Measurements from ENCODE around the gene MBD6.

MBD6 gene

DNA sequence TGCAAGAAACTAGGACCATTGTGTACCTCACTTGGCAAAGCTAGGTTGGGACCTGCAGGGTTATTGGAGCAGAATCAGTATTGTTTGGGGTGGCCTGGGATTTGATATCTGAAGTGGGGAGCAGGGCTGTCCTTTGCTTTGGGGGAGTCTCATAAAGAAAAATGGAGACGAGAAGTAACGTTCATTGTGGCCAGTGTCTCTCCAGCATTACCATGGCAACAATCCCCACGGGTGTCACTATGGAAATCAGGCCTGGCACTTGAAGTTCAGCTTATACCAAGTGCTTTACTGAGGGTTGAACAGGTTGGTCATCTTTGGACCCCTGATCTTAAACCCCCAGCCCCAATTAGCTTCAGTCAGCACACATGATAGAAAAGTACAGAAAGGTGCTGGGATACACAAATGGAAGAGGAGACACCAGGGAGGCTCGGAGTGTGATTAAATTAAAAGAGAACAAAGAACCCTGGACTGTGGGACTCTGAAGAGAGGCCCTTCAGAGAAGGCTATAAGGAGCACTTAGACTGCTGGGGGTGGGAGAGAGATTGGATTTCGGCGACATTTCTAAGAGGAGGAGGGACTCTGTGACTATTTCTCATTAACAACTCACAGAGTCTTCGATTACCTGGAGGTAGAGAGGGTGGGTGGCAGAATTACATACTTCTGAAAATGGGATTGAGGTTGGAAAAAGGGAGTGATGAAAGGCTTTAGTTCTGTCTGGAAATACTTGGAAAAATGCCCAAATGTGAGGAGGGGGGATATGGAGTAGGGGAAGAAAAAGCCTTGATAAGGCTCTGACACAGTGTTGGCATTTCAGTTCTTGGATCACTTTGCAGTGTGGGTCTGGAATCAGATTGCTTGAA, 30.9 kb downstream of the MBD6 start:
- Histone ChIP-seq H3K4me2 (ENCODE audit: insufficient read depth, low read length, poor library complexity, severe bottlenecking) (no peak overlapping the region), H3K4me1 (ENCODE audit: control insufficient read depth in 2 of 2, insufficient read depth in 1 of 2, low read depth in 1 of 2, low read length in 2 of 2) (peaks cover 25 to 31% of the 10 kb centered on the region in 2 donors), H3K36me3 (replicated peaks in 1 of 2; ENCODE audit: control insufficient read depth in 2 of 2, insufficient read depth in 2 of 2, low read length in 2 of 2) (no peaks in the 10 kb centered on the region), H3K23ac (ENCODE audit: low read depth, low read length, poor library complexity) (no peak overlapping the region), H3K79me1 (ENCODE audit: low read depth, low read length) (no peaks in the 10 kb centered on the region), H2BK15ac (ENCODE audit: low read length) (no peak overlapping the region), H3K9me3 (replicated peaks in 1 of 2; ENCODE audit: control insufficient read depth in 2 of 2, insufficient read depth in 1 of 2, low read depth in 1 of 2, low read length in 2 of 2) (no peaks in the 10 kb centered on the region), H3K4me3 (ENCODE audit: low read length in 2 of 2) (peak overlapping the region in 1 of 2 donors; percentile 12), H3K14ac (ENCODE audit: low read length) (no peak overlapping the region), H3K18ac (ENCODE audit: low read length) (no peak overlapping the region), H2AK5ac (ENCODE audit: low read depth, low read length) (no peak overlapping the region), H3K27me3 (ENCODE audit: control insufficient read depth in 3 of 3, insufficient read depth in 3 of 3, low read depth in 1 of 3, low read length in 3 of 3) (peaks cover 0 to 22% (median 10%) of the 10 kb centered on the region in 3 experiments), H4K8ac (ENCODE audit: low read depth, low read length) (no peak overlapping the region), H2AFZ (ENCODE audit: low read length) (peak overlapping the region; percentile 74), H3K4ac (ENCODE audit: low read length) (no peak overlapping the region), H2BK12ac (ENCODE audit: low read length) (no peak overlapping the region), H3K27ac (replicated peaks; ENCODE audit: low read length) (no peak overlapping the region), H3K9ac (ENCODE audit: low read depth, low read length, poor library complexity) (no peak overlapping the region), H2BK120ac (ENCODE audit: low read depth, low read length) (no peak overlapping the region), H4K91ac (ENCODE audit: low read depth, low read length, poor library complexity) (no peak overlapping the region), H2BK5ac (ENCODE audit: low read length) (no peak overlapping the region)
- no peak for DNase-seq (ENCODE audit: low spot score)
- WGBS, 2 donors (ENCODE audit: extremely low coverage in 2 of 2, insufficient read length in 2 of 2, insufficient replicate concordance in 1 of 2), result no CpG with 5 or more reads among the region's 7 CpGs

DNA sequence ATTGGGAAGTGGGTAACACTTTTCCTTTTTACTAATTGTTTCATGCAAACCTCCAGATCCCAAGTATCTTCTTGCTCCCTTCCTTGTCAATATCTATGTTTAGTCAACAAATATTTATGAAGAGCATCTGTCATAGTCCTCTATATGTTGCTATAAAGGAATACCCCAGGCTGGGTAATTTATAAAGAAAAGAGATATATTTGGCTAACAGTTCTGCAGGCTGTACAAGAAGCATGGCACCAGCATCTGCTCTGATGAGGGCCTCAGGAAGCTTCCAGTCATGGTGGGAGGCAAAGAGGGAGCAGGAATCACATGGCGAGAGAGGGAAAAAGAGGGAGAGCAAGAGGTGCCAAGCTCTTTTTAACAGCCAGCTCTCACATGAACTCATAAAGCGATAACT, 31.8 kb downstream of the MBD6 start:
- no peak overlapping the region for H4K8ac ChIP-seq (ENCODE audit: low read depth, low read length)
- H3K27me3 ChIP-seq (ENCODE audit: control insufficient read depth in 3 of 3, insufficient read depth in 3 of 3, low read depth in 1 of 3, low read length in 3 of 3), result peaks cover 0 to 13% (median 1%) of the 10 kb centered on the region in 3 experiments
- no peak overlapping the region for H2BK120ac ChIP-seq (ENCODE audit: low read depth, low read length)
- H2BK5ac ChIP-seq (ENCODE audit: low read length), result no peak overlapping the region
- H3K36me3 ChIP-seq (replicated peaks in 1 of 2; ENCODE audit: control insufficient read depth in 2 of 2, insufficient read depth in 2 of 2, low read length in 2 of 2), result no peaks in the 10 kb centered on the region
- H2AK5ac ChIP-seq (ENCODE audit: low read depth, low read length), result no peak overlapping the region
- H2BK15ac ChIP-seq (ENCODE audit: low read length), result no peak overlapping the region
- no peak overlapping the region for H3K4me2 ChIP-seq (ENCODE audit: insufficient read depth, low read length, poor library complexity, severe bottlenecking)
- no peaks in the 10 kb centered on the region for H3K9me3 ChIP-seq (replicated peaks in 1 of 2; ENCODE audit: control insufficient read depth in 2 of 2, insufficient read depth in 1 of 2, low read depth in 1 of 2, low read length in 2 of 2)
- H3K4me1 ChIP-seq (ENCODE audit: control insufficient read depth in 2 of 2, insufficient read depth in 1 of 2, low read depth in 1 of 2, low read length in 2 of 2), result peaks cover 23 to 31% of the 10 kb centered on the region in 2 donors
- H3K18ac ChIP-seq (ENCODE audit: low read length), result no peak overlapping the region
- no peak overlapping the region for H4K91ac ChIP-seq (ENCODE audit: low read depth, low read length, poor library complexity)
- no peaks in the 10 kb centered on the region for H3K79me1 ChIP-seq (ENCODE audit: low read depth, low read length)
- H2BK12ac ChIP-seq (ENCODE audit: low read length), result no peak overlapping the region
- DNase-seq (ENCODE audit: low spot score), result no peak
- no peak overlapping the region for H3K4ac ChIP-seq (ENCODE audit: low read length)
- no peak overlapping the region for H3K27ac ChIP-seq (replicated peaks; ENCODE audit: low read length)
- no CpG with 5 or more reads among the region's 2 CpGs for WGBS, 2 donors (ENCODE audit: extremely low coverage in 2 of 2, insufficient read length in 2 of 2, insufficient replicate concordance in 1 of 2)
- no peak overlapping the region for H3K14ac ChIP-seq (ENCODE audit: low read length)
- H3K9ac ChIP-seq (ENCODE audit: low read depth, low read length, poor library complexity), result no peak overlapping the region
- no peak overlapping the region for H3K23ac ChIP-seq (ENCODE audit: low read depth, low read length, poor library complexity)
- no peak overlapping the region for H3K4me3 ChIP-seq (ENCODE audit: low read length in 2 of 2)
- H2AFZ ChIP-seq (ENCODE audit: low read length), result no peak overlapping the region

DNA sequence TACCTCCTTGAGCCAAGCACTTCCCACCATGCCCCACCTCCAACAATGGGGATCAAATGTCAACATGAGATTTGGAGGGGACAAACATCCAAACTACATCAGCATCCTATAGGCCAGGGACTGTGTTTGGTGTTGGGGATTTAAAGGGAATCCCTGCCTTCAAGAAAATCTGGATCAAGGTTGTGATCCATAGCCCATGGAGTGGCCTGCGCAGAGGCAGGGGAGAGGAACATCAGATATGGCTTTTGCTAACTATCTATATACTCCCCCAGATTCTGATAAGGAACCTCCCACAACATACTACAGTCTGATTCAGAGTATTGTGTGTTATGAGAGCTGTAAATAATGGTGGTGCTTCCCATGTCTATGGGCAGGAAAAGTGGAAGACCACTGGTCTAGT, 32.3 kb downstream of the MBD6 start:
- Histone ChIP-seq H2BK120ac (ENCODE audit: low read depth, low read length) (no peak overlapping the region), H2BK12ac (ENCODE audit: low read length) (no peak overlapping the region), H3K4me2 (ENCODE audit: insufficient read depth, low read length, poor library complexity, severe bottlenecking) (no peak overlapping the region), H2BK15ac (ENCODE audit: low read length) (no peak overlapping the region), H4K91ac (ENCODE audit: low read depth, low read length, poor library complexity) (no peak overlapping the region), H2AK5ac (ENCODE audit: low read depth, low read length) (no peak overlapping the region), H2BK5ac (ENCODE audit: low read length) (no peak overlapping the region), H3K36me3 (replicated peaks in 1 of 2; ENCODE audit: control insufficient read depth in 2 of 2, insufficient read depth in 2 of 2, low read length in 2 of 2) (no peaks in the 10 kb centered on the region), H3K4me3 (ENCODE audit: low read length in 2 of 2) (no peak overlapping the region), H3K4ac (ENCODE audit: low read length) (no peak overlapping the region), H3K9me3 (replicated peaks in 1 of 2; ENCODE audit: control insufficient read depth in 2 of 2, insufficient read depth in 1 of 2, low read depth in 1 of 2, low read length in 2 of 2) (no peaks in the 10 kb centered on the region), H3K79me1 (ENCODE audit: low read depth, low read length) (no peaks in the 10 kb centered on the region), H3K18ac (ENCODE audit: low read length) (no peak overlapping the region), H4K8ac (ENCODE audit: low read depth, low read length) (no peak overlapping the region), H3K14ac (ENCODE audit: low read length) (no peak overlapping the region), H3K27ac (replicated peaks; ENCODE audit: low read length) (no peak overlapping the region), H3K27me3 (ENCODE audit: control insufficient read depth in 3 of 3, insufficient read depth in 3 of 3, low read depth in 1 of 3, low read length in 3 of 3) (peaks cover 0 to 11% (median 0%) of the 10 kb centered on the region in 3 experiments), H2AFZ (ENCODE audit: low read length) (no peak overlapping the region), H3K23ac (ENCODE audit: low read depth, low read length, poor library complexity) (no peak overlapping the region), H3K9ac (ENCODE audit: low read depth, low read length, poor library complexity) (no peak overlapping the region), H3K4me1 (ENCODE audit: control insufficient read depth in 2 of 2, insufficient read depth in 1 of 2, low read depth in 1 of 2, low read length in 2 of 2) (peaks cover 22 to 31% of the 10 kb centered on the region in 2 donors)
- no CpG with 5 or more reads among the region's 1 CpG for WGBS, 2 donors (ENCODE audit: extremely low coverage in 2 of 2, insufficient read length in 2 of 2, insufficient replicate concordance in 1 of 2)
- DNase-seq (ENCODE audit: low spot score), result no peak

DNA sequence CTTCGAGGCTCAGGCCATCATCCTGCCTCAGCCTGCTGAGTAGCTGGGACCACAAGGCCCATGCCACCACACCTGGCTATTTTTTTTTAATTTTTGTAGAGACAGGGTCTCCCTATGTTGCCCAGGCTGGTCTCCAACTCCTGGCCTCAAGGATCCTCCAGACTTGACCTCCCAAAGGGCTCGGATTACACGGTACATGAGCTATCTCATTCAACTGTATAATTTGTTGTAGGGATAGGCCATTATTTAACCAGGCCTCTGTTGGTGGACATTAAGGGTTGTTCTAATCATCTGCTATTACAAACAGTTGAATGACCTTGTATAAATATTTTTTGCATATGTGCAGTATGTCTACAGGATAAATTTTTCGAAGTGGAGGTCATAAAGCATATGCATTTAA, 36.2 kb downstream of the MBD6 start:
- H3K27ac ChIP-seq (replicated peaks; ENCODE audit: low read length), result no peak overlapping the region
- H3K9me3 ChIP-seq (replicated peaks in 1 of 2; ENCODE audit: control insufficient read depth in 2 of 2, insufficient read depth in 1 of 2, low read depth in 1 of 2, low read length in 2 of 2), result no peaks in the 10 kb centered on the region
- H2BK120ac ChIP-seq (ENCODE audit: low read depth, low read length), result no peak overlapping the region
- H2BK15ac ChIP-seq (ENCODE audit: low read length), result no peak overlapping the region
- H2AK5ac ChIP-seq (ENCODE audit: low read depth, low read length), result no peak overlapping the region
- H2BK12ac ChIP-seq (ENCODE audit: low read length), result no peak overlapping the region
- DNase-seq (ENCODE audit: low spot score), result no peak
- H3K14ac ChIP-seq (ENCODE audit: low read length), result no peak overlapping the region
- H4K8ac ChIP-seq (ENCODE audit: low read depth, low read length), result no peak overlapping the region
- H3K23ac ChIP-seq (ENCODE audit: low read depth, low read length, poor library complexity), result no peak overlapping the region
- no peak overlapping the region for H3K18ac ChIP-seq (ENCODE audit: low read length)
- H3K4me1 ChIP-seq (ENCODE audit: control insufficient read depth in 2 of 2, insufficient read depth in 1 of 2, low read depth in 1 of 2, low read length in 2 of 2), result peaks cover 0 to 3% of the 10 kb centered on the region in 2 donors
- H3K4ac ChIP-seq (ENCODE audit: low read length), result no peak overlapping the region
- no peak overlapping the region for H2AFZ ChIP-seq (ENCODE audit: low read length)
- no peak overlapping the region for H4K91ac ChIP-seq (ENCODE audit: low read depth, low read length, poor library complexity)
- H3K36me3 ChIP-seq (replicated peaks in 1 of 2; ENCODE audit: control insufficient read depth in 2 of 2, insufficient read depth in 2 of 2, low read length in 2 of 2), result no peaks in the 10 kb centered on the region
- no CpG with 5 or more reads among the region's 4 CpGs for WGBS, 2 donors (ENCODE audit: extremely low coverage in 2 of 2, insufficient read length in 2 of 2, insufficient replicate concordance in 1 of 2)
- no peak overlapping the region for H3K4me2 ChIP-seq (ENCODE audit: insufficient read depth, low read length, poor library complexity, severe bottlenecking)
- no peak overlapping the region for H2BK5ac ChIP-seq (ENCODE audit: low read length)
- H3K27me3 ChIP-seq (ENCODE audit: control insufficient read depth in 3 of 3, insufficient read depth in 3 of 3, low read depth in 1 of 3, low read length in 3 of 3), result no peaks in the 10 kb centered on the region
- no peak overlapping the region for H3K4me3 ChIP-seq (ENCODE audit: low read length in 2 of 2)
- peaks cover 2% of the 10 kb centered on the region for H3K79me1 ChIP-seq (ENCODE audit: low read depth, low read length)
- no peak overlapping the region for H3K9ac ChIP-seq (ENCODE audit: low read depth, low read length, poor library complexity)

Data from neuronal stem cell (in vitro differentiated cells).